DOHH2 (cell line): ENCODE results near the gene HELZ.

Source experiments
- EZH2phosphoT487 ChIP-seq: fragments of 200-600 bp; sonication (generic); IDR thresholded peaks from 2 replicates; pipeline ENCODE4 v1.6.1; 2017; ENCODE audit warnings: borderline replicate concordance, mild to moderate bottlenecking, antibody characterized with exemption, low read length, moderate library complexity, mixed read lengths
- TF ChIP-seq, protein P1 (sequence below): fragments of 200-600 bp; sonication (generic); IDR thresholded peaks from one replicate; pipeline ENCODE4 v1.5.1; 2014; ENCODE audit warnings: antibody characterized with exemption, mild to moderate bottlenecking, low read depth, low read length; ENCODE audit not compliant: poor library complexity, severe bottlenecking

DNA sequence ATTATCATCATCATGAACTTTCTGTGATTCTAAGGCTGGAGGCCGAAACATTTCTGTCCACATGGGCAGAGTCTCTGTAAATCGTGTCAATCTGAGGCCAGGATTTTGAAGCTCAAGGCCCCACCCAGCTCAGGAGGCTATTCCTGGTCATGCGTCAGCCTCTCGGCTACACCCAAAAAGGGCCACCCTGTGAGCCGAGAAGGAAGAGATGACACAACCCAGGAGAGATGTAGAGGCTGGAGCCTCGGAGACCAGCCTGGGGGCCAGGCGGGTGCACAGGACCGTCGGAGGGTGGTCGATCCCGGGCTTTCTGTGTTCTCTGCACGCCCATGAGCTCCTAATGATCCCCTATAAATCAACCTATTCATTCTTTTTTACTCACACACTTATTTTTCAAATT, 201.7 kb downstream of the HELZ start:
- TF ChIP-seq, protein P1, sequence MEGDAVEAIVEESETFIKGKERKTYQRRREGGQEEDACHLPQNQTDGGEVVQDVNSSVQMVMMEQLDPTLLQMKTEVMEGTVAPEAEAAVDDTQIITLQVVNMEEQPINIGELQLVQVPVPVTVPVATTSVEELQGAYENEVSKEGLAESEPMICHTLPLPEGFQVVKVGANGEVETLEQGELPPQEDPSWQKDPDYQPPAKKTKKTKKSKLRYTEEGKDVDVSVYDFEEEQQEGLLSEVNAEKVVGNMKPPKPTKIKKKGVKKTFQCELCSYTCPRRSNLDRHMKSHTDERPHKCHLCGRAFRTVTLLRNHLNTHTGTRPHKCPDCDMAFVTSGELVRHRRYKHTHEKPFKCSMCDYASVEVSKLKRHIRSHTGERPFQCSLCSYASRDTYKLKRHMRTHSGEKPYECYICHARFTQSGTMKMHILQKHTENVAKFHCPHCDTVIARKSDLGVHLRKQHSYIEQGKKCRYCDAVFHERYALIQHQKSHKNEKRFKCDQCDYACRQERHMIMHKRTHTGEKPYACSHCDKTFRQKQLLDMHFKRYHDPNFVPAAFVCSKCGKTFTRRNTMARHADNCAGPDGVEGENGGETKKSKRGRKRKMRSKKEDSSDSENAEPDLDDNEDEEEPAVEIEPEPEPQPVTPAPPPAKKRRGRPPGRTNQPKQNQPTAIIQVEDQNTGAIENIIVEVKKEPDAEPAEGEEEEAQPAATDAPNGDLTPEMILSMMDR: no peak
- no peak for TF ChIP-seq EZH2phosphoT487
